H1 (cell line): ENCODE results near the gene NLRP1. TPM values are rescaled to one million over a fixed set of nuclear protein-coding genes. Genes with fewer than 3 reads are reported as not detected.

Source experiments
- CHD1 ChIP-seq: IDR thresholded peaks from 2 replicates; pipeline ENCODE4 v1.6.1; 2012; ENCODE audit warnings: low read depth, low read length, improper control_type of control experiment
- PHF8 ChIP-seq: fragments of 200-600 bp; sonication (generic); conservative IDR thresholded peaks from 2 replicates; pipeline ENCODE4 v1.7.1; 2012; ENCODE audit warnings: low read depth, mild to moderate bottlenecking, inconsistent platforms, low read length, moderate library complexity
- polyA plus RNA-seq, 7 experiments: library from polyadenylated mRNA; depleted of rRNA in 3 of 7; stranded (reverse) in 5 of 7; unstranded in 2 of 7; fragments of >200 nt in 5 of 7; fragments of 200-250 nt in 2 of 7; gene quantifications; 1 replicate in 5 of 7; 2 replicates in 1 of 7; 4 replicates in 1 of 7; pipeline versions ENCODE4 v1.2.1 to v1.2.3, GENCODE V29; 2011 to 2013; ENCODE audit warnings: missing spikeins in 2 of 7, mixed read lengths in 2 of 7
- total RNA-seq: library from RNA; stranded (reverse); fragmentation: NEBNext Ultra II Directional; extraction: Animal tissue kit (Norgen Biotek cat#: 25700); gene quantifications from 2 replicates; pipeline ENCODE4 v1.2.1, GENCODE V29; 2021

NLRP1 gene
- total and polyA plus RNA-seq, 2 of the 8 experiments (the other 6 are each of a cell fraction or from before 2014, with no cell fraction given), result 8.6 to 10.4 TPM

GRCh38 chr17:5468075-5468473 is 116.2 kb downstream of the NLRP1 start (continued):
- TF ChIP-seq PHF8 (no peak), CHD1 (no peak)
